ENCODE data around the gene H2AZ1. TPM values are rescaled to one million over a fixed set of nuclear protein-coding genes. Genes with fewer than 3 reads are reported as not detected.
A peak's percentile ranks its signal among the peaks of the same experiment; 100 is the strongest.

Gene H2AZ1
- total RNA-seq, 1 donor from 2014 or later, result 318 TPM

DNA sequence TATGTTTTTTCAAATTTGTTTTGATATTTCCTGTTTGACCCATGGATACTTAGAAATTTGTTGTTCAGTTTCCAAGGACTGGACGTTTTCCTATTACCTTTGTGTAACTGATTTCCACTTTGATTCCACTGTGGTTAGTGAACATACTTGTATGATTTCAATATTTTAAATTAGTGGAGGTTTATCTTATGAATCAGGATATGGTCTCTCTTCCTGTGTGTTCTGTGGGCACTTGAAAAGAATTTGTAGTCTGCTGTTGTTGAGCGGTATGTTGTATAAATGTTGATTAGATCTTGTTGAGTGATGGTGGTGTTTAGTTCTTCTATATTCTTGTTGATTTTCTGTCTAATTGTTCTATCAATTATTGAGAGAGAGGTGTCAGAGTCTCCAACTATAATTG lies 34.6 kb downstream of the H2AZ1 start:
- Mint-ChIP-seq H3K9me3 (ENCODE audit: unreplicated experiment) (no peaks in the 10 kb centered on the region), H3K27me3 (ENCODE audit: unreplicated experiment) (no peaks in the 10 kb centered on the region), H3K36me3 (ENCODE audit: low read depth, unreplicated experiment) (peaks cover 37% of the 10 kb centered on the region), H3K4me3 (ENCODE audit: unreplicated experiment) (peak overlapping the region; percentile 51), H3K27ac (ENCODE audit: unreplicated experiment) (peak overlapping the region; percentile 46), H3K4me1 (ENCODE audit: unreplicated experiment) (no peaks in the 10 kb centered on the region)
- DNase-seq (ENCODE audit: low spot score), result no peak
- no peak for TF ChIP-seq CTCF (IDR thresholded peaks at IDR 0.05; ENCODE audit: unreplicated experiment)

Other genes with a start within 250 kb of the H2AZ1 start
- not detected for gene DAPP1, start 133.4 kb downstream of the H2AZ1 start, total RNA-seq (ENCODE audit: unreplicated experiment)
- gene LAMTOR3, start 55.8 kb downstream of the H2AZ1 start, total RNA-seq (ENCODE audit: unreplicated experiment), result 41.8 TPM
- 55.2 TPM for gene DNAJB14, start 3.7 kb downstream of the H2AZ1 start, total RNA-seq (ENCODE audit: unreplicated experiment)
- 3.4 TPM for gene DDIT4L, start 240.2 kb upstream of the H2AZ1 start, total RNA-seq (ENCODE audit: unreplicated experiment)

Data from endothelial cell (in vitro differentiated cells).